ENCODE data around the gene SLC3A2. TPM values are rescaled to one million over a fixed set of nuclear protein-coding genes. Genes with fewer than 3 reads are reported as not detected.

SLC3A2 gene
- total RNA-seq, result 153 and 162 TPM in 2 replicates

DNA sequence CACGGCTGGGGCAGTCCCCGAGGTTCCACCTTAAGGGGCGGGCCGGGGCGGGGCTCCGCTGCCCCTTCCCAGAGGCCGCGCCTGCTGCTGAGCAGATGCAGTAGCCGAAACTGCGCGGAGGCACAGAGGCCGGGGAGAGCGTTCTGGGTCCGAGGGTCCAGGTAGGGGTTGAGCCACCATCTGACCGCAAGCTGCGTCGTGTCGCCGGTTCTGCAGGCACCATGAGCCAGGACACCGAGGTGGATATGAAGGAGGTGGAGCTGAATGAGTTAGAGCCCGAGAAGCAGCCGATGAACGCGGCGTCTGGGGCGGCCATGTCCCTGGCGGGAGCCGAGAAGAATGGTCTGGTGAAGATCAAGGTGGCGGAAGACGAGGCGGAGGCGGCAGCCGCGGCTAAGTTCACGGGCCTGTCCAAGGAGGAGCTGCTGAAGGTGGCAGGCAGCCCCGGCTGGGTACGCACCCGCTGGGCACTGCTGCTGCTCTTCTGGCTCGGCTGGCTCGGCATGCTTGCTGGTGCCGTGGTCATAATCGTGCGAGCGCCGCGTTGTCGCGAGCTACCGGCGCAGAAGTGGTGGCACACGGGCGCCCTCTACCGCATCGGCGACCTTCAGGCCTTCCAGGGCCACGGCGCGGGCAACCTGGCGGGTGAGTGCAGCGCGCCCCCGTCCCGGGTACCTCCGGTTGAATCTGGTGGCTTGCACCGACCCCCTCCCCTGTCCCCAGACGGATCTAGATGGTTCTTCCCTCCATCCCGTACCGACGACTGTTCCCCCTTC lies at the start of gene SLC3A2:
Gene SLC3A2, plus strand, starts transcription at position 94 of the 776 bp plus-strand sequence. Its CDS starts 128 bp downstream, at position 222.

GRCh38 chr11:62831520-62832335 lies 49.0 kb upstream of the SLC3A2 start, which contains the start of gene STX5:
TSS of gene STX5 (minus strand) at chr11:62832051. CDS start at chr11:62831243, 808 bp downstream.

DNA sequence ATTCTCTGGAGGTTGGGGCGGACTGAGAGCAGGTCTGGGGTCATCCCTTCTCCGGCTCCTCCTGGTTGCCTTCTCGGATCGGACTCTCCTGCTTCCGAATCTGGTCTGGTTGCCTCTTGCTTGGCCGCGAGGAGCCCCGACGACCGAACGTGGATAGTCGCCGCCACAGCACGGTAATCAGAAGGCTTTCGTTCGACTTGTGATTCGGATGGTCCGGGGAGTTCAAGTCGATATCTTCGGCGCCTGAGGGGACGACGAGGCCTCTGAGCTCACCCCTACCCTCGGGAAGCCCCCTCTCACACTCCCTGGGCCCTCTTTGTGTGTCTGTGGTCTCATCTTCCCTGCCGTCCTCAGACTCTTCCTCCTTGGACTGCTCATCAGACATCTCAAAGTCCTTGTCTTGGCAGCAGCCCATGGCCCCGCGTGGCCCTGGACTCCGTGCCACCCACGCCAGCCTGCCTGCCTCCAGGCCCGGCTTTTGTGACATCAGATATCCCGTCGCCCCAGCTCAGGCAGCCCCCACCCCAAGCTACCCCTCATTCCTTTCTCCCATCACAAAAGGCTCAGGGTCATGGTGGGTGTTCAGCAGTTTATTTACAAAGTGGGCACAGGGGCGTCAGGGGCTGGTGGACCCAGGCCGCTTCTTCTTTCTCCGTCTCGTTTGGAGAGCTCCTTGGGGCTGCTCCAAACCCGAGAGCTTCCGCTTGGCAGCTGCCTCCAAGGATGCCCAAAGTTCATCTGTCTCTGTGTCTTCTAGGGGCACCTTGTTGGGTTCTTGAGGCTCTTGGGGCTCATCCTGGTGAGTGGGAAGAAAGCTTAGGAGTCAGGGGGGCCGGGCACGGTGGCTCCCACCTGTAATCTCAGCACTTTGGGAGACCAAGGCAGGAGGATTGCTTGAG lies 48.1 kb upstream of the SLC3A2 start, which contains the start of gene TEX54:
Gene TEX54, minus strand, starts transcription at position 506 of the 899 bp plus-strand sequence.

GRCh38 chr11:62839050-62839945 lies 41.4 kb upstream of the SLC3A2 start, which contains the start of gene WDR74:
TSS of gene WDR74 (minus strand) at chr11:62839590. CDS start at chr11:62839570, 20 bp downstream.

GRCh38 chr11:62921201-62921572 lies 40.5 kb downstream of the SLC3A2 start, which contains the start of gene CHRM1:
TSS of gene CHRM1 (minus strand) at chr11:62921363. CDS start at chr11:62911100, 10,263 bp downstream.

Other genes starting within 250 kb of the SLC3A2 start
- 314 and 339 TPM in 2 replicates for gene GANAB, start 234.3 kb upstream of the SLC3A2 start, total RNA-seq
- gene INTS5, start 227.6 kb upstream of the SLC3A2 start, total RNA-seq, result 27.1 and 27.7 TPM in 2 replicates
- gene C11orf98, start 215.7 kb upstream of the SLC3A2 start, total RNA-seq, result 57.8 and 68.1 TPM in 2 replicates
- gene CSKMT, start 215.6 kb upstream of the SLC3A2 start, total RNA-seq, result 1.4 and 7.5 TPM in 2 replicates
- gene UQCC3, start 209.2 kb upstream of the SLC3A2 start, total RNA-seq, result 6.0 and 8.3 TPM in 2 replicates
- 1.1 and 5.2 TPM in 2 replicates for gene LBHD1, start 208.6 kb upstream of the SLC3A2 start, total RNA-seq
- gene UBXN1, start 201.8 kb upstream of the SLC3A2 start, total RNA-seq, result 71.9 and 88.5 TPM in 2 replicates
- 0.72 and 1.5 TPM in 2 replicates for gene LRRN4CL, start 191.4 kb upstream of the SLC3A2 start, total RNA-seq
- 29.8 and 44.4 TPM in 2 replicates for gene BSCL2, start 173.5 kb upstream of the SLC3A2 start, total RNA-seq
- gene GNG3, start 173.2 kb upstream of the SLC3A2 start, total RNA-seq, result not detected in 2 replicates
- gene HNRNPUL2, start 153.4 kb upstream of the SLC3A2 start, total RNA-seq, result 4.9 and 20.2 TPM in 2 replicates
- 15.7 and 16.1 TPM in 2 replicates for gene TTC9C, start 152.4 kb upstream of the SLC3A2 start, total RNA-seq
- 6.5 and 7.6 TPM in 2 replicates for gene ZBTB3, start 126.7 kb upstream of the SLC3A2 start, total RNA-seq
- gene POLR2G, start 119.3 kb upstream of the SLC3A2 start, total RNA-seq, result 61.4 and 68.5 TPM in 2 replicates
- 10.7 and 11.7 TPM in 2 replicates for gene TAF6L, start 109.5 kb upstream of the SLC3A2 start, total RNA-seq
- gene TMEM179B, start 93.5 kb upstream of the SLC3A2 start, total RNA-seq, result 77.8 and 83.1 TPM in 2 replicates
- gene TMEM223, start 88.9 kb upstream of the SLC3A2 start, total RNA-seq, result 18.6 and 31.2 TPM in 2 replicates
- 19.3 and 20.2 TPM in 2 replicates for gene NXF1, start 75.5 kb upstream of the SLC3A2 start, total RNA-seq
- 57.0 and 62.5 TPM in 2 replicates for gene STX5, start 48.8 kb upstream of the SLC3A2 start, total RNA-seq
- gene TEX54, start 48.1 kb upstream of the SLC3A2 start, total RNA-seq, result not detected in 2 replicates
- 20.4 and 50.1 TPM in 2 replicates for gene WDR74, start 41.3 kb upstream of the SLC3A2 start, total RNA-seq
- not detected in 2 replicates for gene CHRM1, start 40.5 kb downstream of the SLC3A2 start, total RNA-seq
- not detected in 2 replicates for gene SLC22A6, start 104.1 kb downstream of the SLC3A2 start, total RNA-seq
- gene SLC22A8, start 134.9 kb downstream of the SLC3A2 start, total RNA-seq, result not detected in 2 replicates

Measured in cardiac atrium fibroblast (primary cell).